ENCODE results near the gene VPS51. TPM values are rescaled to one million over a fixed set of nuclear protein-coding genes. Genes with fewer than 3 reads are reported as not detected.
A peak's percentile ranks its signal among the peaks of the same experiment; 100 is the strongest.

The VPS51 gene
- total and polyA plus RNA-seq, 2 of the 4 experiments (the other 2 are of a cell fraction): 56.3 to 113 TPM

- DNase-seq (no peak), ATAC-seq (ENCODE audit: low read depth) (no peak)
- Histone ChIP-seq H3K9ac (ENCODE audit: low read depth, low read length) (no peak overlapping the region), H3K9me1 (ENCODE audit: insufficient read depth, low read length) (no peaks in the 10 kb centered on the region; the same call in 1 of the 2 replicates), H3K4me3 (ENCODE audit: insufficient read depth, low read depth, low read length) (no peak overlapping the region), H3K18ac (ENCODE audit: low read depth, low read length) (no peak overlapping the region), H2BK120ac (ENCODE audit: low read depth, low read length) (no peak overlapping the region), H4K91ac (ENCODE audit: insufficient read depth, low read depth, low read length) (no peak overlapping the region), H3K4ac (ENCODE audit: low read depth, low read length) (no peak overlapping the region), H2BK5ac (ENCODE audit: low read depth, low read length, poor library complexity, severe bottlenecking) (no peak overlapping the region), H3K36me3 (ENCODE audit: control insufficient read depth, insufficient read depth, low read length) (no peaks in the 10 kb centered on the region; the same call in none of the 2 replicates), H3K23ac (ENCODE audit: low read depth, low read length) (no peak overlapping the region), H3K4me2 (ENCODE audit: low read depth, low read length) (no peak overlapping the region), H3K27ac (ENCODE audit: insufficient read depth, low read length) (no peak overlapping the region), H3K14ac (replicated peaks; ENCODE audit: low read depth, low read length) (no peak overlapping the region), H3K56ac (ENCODE audit: extremely low read depth, insufficient read depth, low read length) (no peak overlapping the region), H3K4me1 (ENCODE audit: control insufficient read depth, insufficient read depth, low read length) (no peaks in the 10 kb centered on the region), H2AK9ac (replicated peaks; ENCODE audit: low read depth, low read length, poor library complexity) (peak overlapping the region; percentile 42), H2BK15ac (ENCODE audit: low read depth, low read length) (no peak overlapping the region), H4K8ac (ENCODE audit: low read depth in 2 of 2, low read length in 2 of 2) (no peak overlapping the region), H2AK5ac (ENCODE audit: low read depth, low read length) (no peak overlapping the region), H2AFZ (replicated peaks; ENCODE audit: low read length, poor library complexity) (no peak overlapping the region), H4K20me1 (ENCODE audit: insufficient read depth, low read length) (no peaks in the 10 kb centered on the region), H3K79me1 (ENCODE audit: low read depth in 1 of 2, low read length in 2 of 2) (peaks cover 3 to 6% of the 10 kb centered on the region in 2 experiments; a peak in 3 of 4 replicates), H4K5ac (ENCODE audit: low read depth, low read length) (no peak overlapping the region), H3K27me3 (ENCODE audit: control insufficient read depth, insufficient read depth, low read length) (no peaks in the 10 kb centered on the region), H3K9me3 (ENCODE audit: control insufficient read depth, insufficient read depth, low read length) (no peaks in the 10 kb centered on the region), H2BK20ac (ENCODE audit: low read depth, low read length) (no peak overlapping the region)
- BruUV-seq (replicated peaks): no TSS peak
- no CpG with 5 or more reads among the region's 1 CpG for WGBS, 2 experiments (ENCODE audit: extremely low coverage in 2 of 2, insufficient read length in 1 of 2)
- in situ Hi-C loops (cut with MboI; ENCODE audit: low sequenced_read_pairs): no loop called here
- ChIA-PET CTCF (no interaction called here), POLR2A (ENCODE audit: unreplicated experiment) (no interaction called here)
- dilution Hi-C loops (cut with HindIII; ENCODE audit: low sequenced_read_pairs, unreplicated experiment): no loop called here
- TF ChIP-seq MAZ (IDR thresholded peaks at IDR 0.05; ENCODE audit: borderline replicate concordance, low read depth, low read length) (no peak), SMC3 (IDR thresholded peaks at IDR 0.05; ENCODE audit: low read depth, low read length) (no peak), RAD21 (IDR thresholded peaks at IDR 0.05; ENCODE audit: low read length) (no peak), POLR2A (IDR thresholded peaks at IDR 0.05; ENCODE audit: low read depth, low read length) (no peak), MXI1 (IDR thresholded peaks at IDR 0.05; ENCODE audit: borderline replicate concordance, low read depth, low read length) (no peak), USF2 (IDR thresholded peaks at IDR 0.05; ENCODE audit: low read depth, low read length) (no peak), CHD1 (IDR thresholded peaks at IDR 0.05; ENCODE audit: low read depth, low read length) (no peak), BHLHE40 (IDR thresholded peaks at IDR 0.05; ENCODE audit: low read depth, low read length) (no peak), RFX5 (IDR thresholded peaks at IDR 0.05; ENCODE audit: low read depth, low read length) (no peak), CEBPB (IDR thresholded peaks at IDR 0.05; ENCODE audit: low read depth, low read length) (no peak), NFE2L2 (IDR thresholded peaks at IDR 0.05; ENCODE audit: low read depth, low read length) (no peak), ELK1 (IDR thresholded peaks at IDR 0.05; ENCODE audit: borderline replicate concordance, low read depth, low read length) (no peak), MAFK (IDR thresholded peaks at IDR 0.05; ENCODE audit: low read depth, low read length) (no peak), FOS (IDR thresholded peaks at IDR 0.05; ENCODE audit: low read depth, low read length) (no peak), CTCF (conservative IDR thresholded peaks at IDR 0.05; ENCODE audit: low read depth, low read length) (no peak), RCOR1 (IDR thresholded peaks at IDR 0.05; ENCODE audit: insufficient replicate concordance, low read length) (no peak)
- intact Hi-C loops (cut with micrococcal nuclease): no loop called here
Observed at GRCh38 chr11:65072631-65072966, 23.4 kb upstream of the VPS51 start.

Data from IMR-90 (cell line).